ENCODE measurements around the gene STAT4.

GRCh38 chr2:190982262-190983034, 168.3 kb downstream of the STAT4 start:
- no peak for TF ChIP-seq POLR2A (IDR thresholded peaks at IDR 0.05)
- TF ChIP-seq, protein P1, sequence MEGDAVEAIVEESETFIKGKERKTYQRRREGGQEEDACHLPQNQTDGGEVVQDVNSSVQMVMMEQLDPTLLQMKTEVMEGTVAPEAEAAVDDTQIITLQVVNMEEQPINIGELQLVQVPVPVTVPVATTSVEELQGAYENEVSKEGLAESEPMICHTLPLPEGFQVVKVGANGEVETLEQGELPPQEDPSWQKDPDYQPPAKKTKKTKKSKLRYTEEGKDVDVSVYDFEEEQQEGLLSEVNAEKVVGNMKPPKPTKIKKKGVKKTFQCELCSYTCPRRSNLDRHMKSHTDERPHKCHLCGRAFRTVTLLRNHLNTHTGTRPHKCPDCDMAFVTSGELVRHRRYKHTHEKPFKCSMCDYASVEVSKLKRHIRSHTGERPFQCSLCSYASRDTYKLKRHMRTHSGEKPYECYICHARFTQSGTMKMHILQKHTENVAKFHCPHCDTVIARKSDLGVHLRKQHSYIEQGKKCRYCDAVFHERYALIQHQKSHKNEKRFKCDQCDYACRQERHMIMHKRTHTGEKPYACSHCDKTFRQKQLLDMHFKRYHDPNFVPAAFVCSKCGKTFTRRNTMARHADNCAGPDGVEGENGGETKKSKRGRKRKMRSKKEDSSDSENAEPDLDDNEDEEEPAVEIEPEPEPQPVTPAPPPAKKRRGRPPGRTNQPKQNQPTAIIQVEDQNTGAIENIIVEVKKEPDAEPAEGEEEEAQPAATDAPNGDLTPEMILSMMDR (IDR thresholded peaks at IDR 0.05), result no peak

Measured in heart left ventricle (tissue), 13 donors.